K562 (cell line): ENCODE results near the gene FGF22. TPM values are rescaled to one million over a fixed set of nuclear protein-coding genes. Genes with fewer than 3 reads are reported as not detected.

Experiments used
- ATAC-seq: fragments of 200-7000 bp; cut with Tn5 transposase; 3 replicates; pipeline ENCODE4 v1.9.1; 2020; ENCODE audit warnings: moderate library complexity
- BruUV-seq: library from RNA; stranded (reverse); fragments of 400-500 nt; replicated peaks from 2 replicates; lab custom pipeline; 2021; lab: Mats Ljungman, UMichigan
- CTCF ChIA-PET: fragments of 300-600 bp; formaldehyde crosslinking; extraction: SDS; loops from one replicate; lab custom pipeline; 2021; ENCODE audit warnings: low intra/inter-chr PET ratio; lab: Yijun Ruan, JAX
- POLR2A ChIA-PET: fragments of 300-600, 350-650 bp; sonication (Branson Sonifier 250); formaldehyde crosslinking; extraction: SDS; loops from one replicate; lab custom pipeline; 2021; ENCODE audit warnings: antibody characterized with exemption, inconsistent platforms; lab: Yijun Ruan, JAX
- DNase-seq, 4 experiments: peaks; one replicate each; pipeline versions ENCODE4 v3.0.0 to v3.0.0-alpha.2; 2011 to 2018; ENCODE audit warnings: low spot score in 3 of 4, mixed read lengths in 3 of 4; ENCODE audit errors: extremely low read depth in 1 of 4
- FAIRE-seq: peaks from 2 replicates; lab custom pipeline; 2011; peaks lifted over from hg19 to GRCh38; lab: Jason Lieb, UNC
- H2AFZ ChIP-seq: 2 replicates; pipeline ENCODE4 v1.6.0; 2011; ENCODE audit warnings: low read depth, low read length, control low read depth, inconsistent platforms
- H3K27ac ChIP-seq: fragments of 200-600 bp; 3 replicates; pipeline ENCODE4 v1.8.0; 2011; ENCODE audit warnings: low read depth, mild to moderate bottlenecking, control low read depth, inconsistent platforms, low read length, moderate library complexity, mixed read lengths; ENCODE audit errors: extremely low read depth
- H3K27me3 ChIP-seq, 2 experiments: fragments of 300-600 bp in 1 of 2; 2 replicates in 1 of 2; 3 replicates in 1 of 2; pipeline versions ENCODE4 v1.6.0 to v1.8.0; 2011; ENCODE audit warnings: inconsistent platforms in 2 of 2, low read length in 2 of 2, mild to moderate bottlenecking in 1 of 2, mixed read lengths in 1 of 2, moderate library complexity in 1 of 2; ENCODE audit not compliant: control insufficient read depth in 2 of 2, insufficient read depth in 2 of 2
- H3K36me3 ChIP-seq: fragments of 300-600 bp; 3 replicates; pipeline ENCODE4 v1.8.0; 2011; ENCODE audit warnings: mild to moderate bottlenecking, low read length, inconsistent platforms; ENCODE audit not compliant: control insufficient read depth, insufficient read depth
- H3K4me1 ChIP-seq, 2 experiments: fragments of 200-600 bp in 1 of 2; replicated peaks in 1 of 2; 2 replicates in 1 of 2; 3 replicates in 1 of 2; pipeline versions ENCODE4 v1.5.1 to v1.8.0; 2011; ENCODE audit warnings: inconsistent platforms in 2 of 2, low read length in 2 of 2, mild to moderate bottlenecking in 1 of 2, mixed read lengths in 1 of 2, moderate library complexity in 1 of 2; ENCODE audit not compliant: control insufficient read depth in 2 of 2, insufficient read depth in 2 of 2
- H3K4me2 ChIP-seq: 2 replicates; pipeline ENCODE4 v1.6.1; 2011; ENCODE audit warnings: low read length, control low read depth, inconsistent platforms, mixed read lengths; ENCODE audit not compliant: insufficient read depth
- H3K4me3 ChIP-seq: fragments of 200-600 bp; sonication (generic), shearing (Covaris generic); 2 replicates; pipeline ENCODE4 v1.5.1; 2016; ENCODE audit warnings: control low read depth, inconsistent platforms
- H3K79me2 ChIP-seq: fragments of 200-600 bp; 3 replicates; pipeline ENCODE4 v1.8.0; 2011; ENCODE audit warnings: low read length, inconsistent platforms; ENCODE audit not compliant: control insufficient read depth, insufficient read depth
- H3K9ac ChIP-seq, 2 experiments: 2 replicates each; pipeline versions ENCODE4 v1.6.0 to v1.6.1; 2011; ENCODE audit warnings: low read depth in 2 of 2, low read length in 2 of 2, control low read depth in 1 of 2, inconsistent platforms in 1 of 2, mild to moderate bottlenecking in 1 of 2, mixed read lengths in 1 of 2; ENCODE audit not compliant: insufficient read depth in 1 of 2
- H3K9me1 ChIP-seq: one replicate; pipeline ENCODE4 v1.6.0; 2011; ENCODE audit warnings: inconsistent platforms, mild to moderate bottlenecking, low read length, moderate library complexity; ENCODE audit not compliant: control insufficient read depth, insufficient read depth
- H3K9me3 ChIP-seq: replicated peaks from 2 replicates; pipeline ENCODE4 v1.5.1; 2011; ENCODE audit warnings: low read depth, low read length, inconsistent platforms; ENCODE audit not compliant: control insufficient read depth, insufficient read depth
- H4K20me1 ChIP-seq: replicated peaks from 2 replicates; pipeline ENCODE4 v1.6.1; 2011; ENCODE audit warnings: low read length, inconsistent platforms, mixed read lengths; ENCODE audit not compliant: control insufficient read depth, insufficient read depth
- BCL6 ChIP-seq: fragments of 250-450 bp; sonication (Bioruptor Pico); IDR thresholded peaks from 2 replicates; pipeline ENCODE4 v1.4.0; 2020
- BCOR ChIP-seq: fragments of 450-650 bp; IDR thresholded peaks from 2 replicates; pipeline ENCODE4 v1.6.1; 2016
- CHD4 ChIP-seq: fragments of 200-600 bp; sonication (generic); IDR thresholded peaks from 3 replicates; pipeline ENCODE4 v1.6.1; 2012; ENCODE audit warnings: low read depth, mild to moderate bottlenecking, mixed read lengths, low read length, inconsistent platforms; ENCODE audit not compliant: insufficient read depth, insufficient replicate concordance, poor library complexity, severe bottlenecking
- GABPB2 ChIP-seq: fragments of 250-450 bp; sonication (Bioruptor Pico); conservative IDR thresholded peaks from 2 replicates; pipeline ENCODE4 v1.5.1; 2021; ENCODE audit warnings: mild to moderate bottlenecking
- MCM7 ChIP-seq, 2 experiments: fragments of 450-650 bp; IDR thresholded peaks; 2 replicates each; pipeline ENCODE4 v1.6.1; 2016 to 2018
- NFATC3 ChIP-seq: fragments of 450-650 bp; IDR thresholded peaks from 2 replicates; pipeline ENCODE4 v1.6.1; 2017; ENCODE audit warnings: mild to moderate bottlenecking
- NFE2 ChIP-seq: IDR thresholded peaks from 2 replicates; pipeline ENCODE4 v1.6.1; 2014; ENCODE audit warnings: antibody characterized with exemption, low read depth
- SRF ChIP-seq, 2 experiments: fragments of 250-450, 450-650 bp in 1 of 2; sonication (Bioruptor Pico) in 1 of 2; sonication (generic) in 1 of 2; formaldehyde crosslinking; IDR thresholded peaks; 2 replicates each; pipeline versions ENCODE4 v1.5.0 to v1.5.1; 2020 to 2022; ENCODE audit warnings: mild to moderate bottlenecking in 1 of 2, missing genetic modification reagents in 1 of 2
- XRCC4 ChIP-seq: IDR thresholded peaks from one replicate; pipeline ENCODE4 v1.6.1; 2011; ENCODE audit not compliant: insufficient read depth, insufficient read length; ENCODE audit errors: extremely low read depth
- ZBTB12 ChIP-seq: fragments of 250-450 bp; sonication (Bioruptor Pico); IDR thresholded peaks from 2 replicates; pipeline ENCODE4 v1.4.0; 2020
- ZBTB26 ChIP-seq: fragments of 450-650 bp; formaldehyde crosslinking; IDR thresholded peaks from 2 replicates; pipeline ENCODE4 v1.4.0; 2022; ENCODE audit warnings: missing genetic modification characterization
- ZBTB34 ChIP-seq: fragments of 250-450 bp; sonication (Bioruptor Pico); IDR thresholded peaks from 2 replicates; pipeline ENCODE4 v1.8.0; 2021; ENCODE audit warnings: mild to moderate bottlenecking, moderate library complexity
- ZBTB43 ChIP-seq: sonication (generic); formaldehyde crosslinking; IDR thresholded peaks from 2 replicates; pipeline ENCODE4 v1.8.0; 2023; ENCODE audit warnings: mild to moderate bottlenecking, missing genetic modification reagents
- ZFP36 ChIP-seq: fragments of 150-350 bp; IDR thresholded peaks from 2 replicates; pipeline ENCODE4 v1.6.1; 2018; ENCODE audit warnings: low read length, low read depth; ENCODE audit not compliant: partially characterized antibody
- ZKSCAN3 ChIP-seq: fragments of 250-450 bp; sonication (Bioruptor Pico); IDR thresholded peaks from 2 replicates; pipeline ENCODE4 v1.4.0; 2020
- ZKSCAN8 ChIP-seq: fragments of 200-800 bp; sonication (Bioruptor generic); IDR thresholded peaks from 2 replicates; pipeline ENCODE4 v1.6.1; 2016; ENCODE audit warnings: missing genetic modification characterization, missing compliant biosample characterization
- ZNF586 ChIP-seq: fragments of 450-650 bp; formaldehyde crosslinking; conservative IDR thresholded peaks from 2 replicates; pipeline ENCODE4 v1.4.0; 2020; ENCODE audit warnings: mild to moderate bottlenecking, moderate library complexity
- ZNF589 ChIP-seq: fragments of 200-800 bp; sonication (Bioruptor generic); IDR thresholded peaks from 2 replicates; pipeline ENCODE4 v1.6.1; 2016; ENCODE audit warnings: low read depth, missing genetic modification characterization, missing compliant biosample characterization
- ZNF764 ChIP-seq: fragments of 250-450 bp; sonication (Bioruptor Pico); IDR thresholded peaks from 2 replicates; pipeline ENCODE4 v1.4.0; 2020; ENCODE audit warnings: low read depth, mild to moderate bottlenecking, moderate library complexity
- WGBS: fragments of 100-300 bp; shearing (Covaris generic); methylation state at CpG from one replicate; pipeline ENCODE4 v1.1.6; 2016; ENCODE audit warnings: low coverage, mixed read lengths; ENCODE audit not compliant: insufficient coverage; ENCODE audit errors: missing lambda C conversion rate; 5-methylcytosine and 5-hydroxymethylcytosine counted together
- in situ Hi-C: fragments of 300-500 bp; cut with MboI; formaldehyde crosslinking; loops from 4 replicates; pipeline ENCODE4 v1.15.0; 2018; ENCODE audit warnings: inconsistent platforms, mixed read lengths
- intact Hi-C: fragments of 100-400 bp; cut with micrococcal nuclease; formaldehyde crosslinking; loops from 2 replicates; pipeline ENCODE4 v1.14.2; 2022
- polyA plus RNA-seq, 8 experiments: library from polyadenylated mRNA; depleted of rRNA in 4 of 8; stranded (reverse) in 5 of 8; unstranded in 3 of 8; fragments of >200 nt; fragmentation: Nextera tagmentation in 2 of 8; fragmentation: Illumina TruSeq in 1 of 8; extraction: Ambion mirVana in 2 of 8; extraction: Trizol in 1 of 8; gene quantifications; 2 replicates each; pipeline versions ENCODE4 v1.2.1 to v1.2.3, GENCODE V29; 2011 to 2014; ENCODE audit warnings: inconsistent platforms in 1 of 8, missing spikeins in 1 of 8
- total RNA-seq, 7 experiments: library from RNA; depleted of rRNA in 6 of 7; stranded (reverse); fragments of >200 nt in 6 of 7; fragmentation: Illumina TruSeq in 2 of 7; extraction: Trizol in 2 of 7; gene quantifications; 2 replicates each; pipeline versions ENCODE4 v1.2.1 to v1.2.3, GENCODE V29; 2011 to 2021; ENCODE audit warnings: low replicate concordance in 1 of 7

FGF22 gene
- total and polyA plus RNA-seq, 9 of the 15 experiments (the other 6 are each of a cell fraction or from before 2014, with no cell fraction given) = 0.14 to 2.2 (median 0.86) TPM; not detected in 4

- no peak for ATAC-seq
Observed at GRCh38 chr19:593505-593904, 46.2 kb upstream of the FGF22 start.

More at GRCh38 chr19:593505-593904, 46.2 kb upstream of the FGF22 start:
- TF ChIP-seq ZKSCAN8 (CRISPR knock-in tag) = no peak
- TF ChIP-seq ZNF764 (CRISPR knock-in tag) = no peak
- no peak for TF ChIP-seq ZBTB26 (CRISPR knock-in tag)
- no peak for TF ChIP-seq BCOR
- no peak for TF ChIP-seq CHD4
- no peak for TF ChIP-seq NFE2
- no peak for TF ChIP-seq GABPB2 (CRISPR knock-in tag)
- no peak for TF ChIP-seq BCL6 (CRISPR knock-in tag)
- TF ChIP-seq ZBTB43 = no peak
- no peak for TF ChIP-seq ZNF589 (CRISPR knock-in tag)
- TF ChIP-seq ZBTB12 (CRISPR knock-in tag) = no peak
- TF ChIP-seq ZFP36 = no peak
- no peak for TF ChIP-seq SRF (CRISPR knock-in tag; IDR thresholded peaks at IDR 0.05)
- TF ChIP-seq ZKSCAN3 (CRISPR knock-in tag) = no peak
- TF ChIP-seq ZNF586 (CRISPR knock-in tag) = no peak
- TF ChIP-seq XRCC4 = no peak
- no peak for TF ChIP-seq NFATC3
- no peak for TF ChIP-seq MCM7 (IDR thresholded peaks at IDR 0.05)
- TF ChIP-seq ZBTB34 = no peak
- no peaks in the 10 kb centered on the region for H3K36me3 ChIP-seq
- DNase-seq (no peak), FAIRE-seq (no peak)
- intact Hi-C loops = no loop called here
- H3K27me3 ChIP-seq = peaks cover 12 to 34% of the 10 kb centered on the region in 2 experiments; a peak in 4 of 5 replicates
- H3K4me2 ChIP-seq = no peak overlapping the region
- no peak overlapping the region for H3K27ac ChIP-seq
- CTCF ChIA-PET = no interaction called here
- no peaks in the 10 kb centered on the region for H3K9me1 ChIP-seq
- no TSS peak for BruUV-seq
- H3K4me1 ChIP-seq = peaks cover 5 to 77% of the 10 kb centered on the region in 2 experiments; a peak in 3 of 5 replicates
- WGBS = 19% methylated on average over 8 of the region's 9 CpGs
- no peaks in the 10 kb centered on the region for H3K79me2 ChIP-seq
- in situ Hi-C loops = no loop called here
- no peak overlapping the region for H3K9ac ChIP-seq
- H2AFZ ChIP-seq = no peak overlapping the region
- peaks cover 20% of the 10 kb centered on the region; the same call in 1 of the 2 replicates for H4K20me1 ChIP-seq
- no peak overlapping the region for H3K4me3 ChIP-seq
- no peaks in the 10 kb centered on the region for H3K9me3 ChIP-seq
- POLR2A ChIA-PET = interaction anchor here (1.3 kb wide), 1 partner anchor 11 kb away, joined by 3 read pairs; no protein-coding TSS in a partner anchor
